Activated T-cell treated with anti-CD3 and anti-CD28 coated beads for 48 hours (primary cell): ENCODE results near the gene TBX2.

ENCODE experiments used
- DNase-seq: peaks from one replicate; pipeline ENCODE4 v3.0.0-alpha.2; 2020; ENCODE audit warnings: low read depth

The TBX2 gene

DNA sequence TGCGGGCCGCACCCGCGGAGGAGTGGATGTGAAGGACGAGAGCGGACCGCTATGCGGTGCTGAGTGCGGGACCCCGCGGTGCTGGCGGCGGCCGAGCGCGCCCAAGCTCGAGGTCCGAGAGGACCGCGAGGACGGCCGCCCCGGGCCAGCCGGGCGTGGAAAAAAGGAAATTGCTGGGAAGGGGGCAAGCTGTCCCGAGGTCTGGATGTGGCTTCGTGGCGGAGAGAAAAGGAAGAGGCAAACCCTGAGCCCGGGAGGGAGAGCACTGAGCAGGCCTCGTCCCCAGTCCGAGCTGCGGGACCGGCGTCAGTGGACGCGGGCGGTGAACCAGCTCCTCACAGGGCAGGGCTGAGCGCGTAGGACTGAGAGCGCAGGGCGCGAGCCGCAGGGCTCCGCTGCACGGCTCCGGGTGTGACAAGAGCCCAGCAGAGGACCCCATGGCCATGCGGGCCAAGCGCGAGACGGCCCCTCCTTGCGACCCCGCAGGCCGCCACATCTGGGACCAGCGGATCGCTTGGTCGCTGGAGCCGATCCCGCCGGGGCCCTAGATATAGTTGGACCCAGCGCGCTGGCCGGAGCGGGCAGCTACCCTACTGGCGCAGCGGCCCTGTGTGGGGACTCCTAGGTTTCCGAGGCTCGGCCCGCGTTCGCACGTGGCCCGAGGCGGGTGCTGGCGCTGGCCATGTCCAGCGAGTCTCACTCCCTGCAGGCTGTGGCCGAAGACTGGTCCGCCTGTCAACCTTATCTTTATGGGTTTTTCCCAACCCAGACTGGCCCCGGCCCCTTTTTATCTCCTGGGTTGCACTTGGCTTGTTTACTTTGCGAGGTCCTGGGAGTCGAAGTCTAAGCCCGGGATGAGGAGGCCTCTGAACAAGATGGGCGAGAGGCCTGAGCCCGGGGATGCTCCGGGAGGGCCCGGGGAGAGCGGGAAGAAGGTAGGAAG lies 55.0 kb downstream of the TBX2 start:
- no peak for DNase-seq

DNA sequence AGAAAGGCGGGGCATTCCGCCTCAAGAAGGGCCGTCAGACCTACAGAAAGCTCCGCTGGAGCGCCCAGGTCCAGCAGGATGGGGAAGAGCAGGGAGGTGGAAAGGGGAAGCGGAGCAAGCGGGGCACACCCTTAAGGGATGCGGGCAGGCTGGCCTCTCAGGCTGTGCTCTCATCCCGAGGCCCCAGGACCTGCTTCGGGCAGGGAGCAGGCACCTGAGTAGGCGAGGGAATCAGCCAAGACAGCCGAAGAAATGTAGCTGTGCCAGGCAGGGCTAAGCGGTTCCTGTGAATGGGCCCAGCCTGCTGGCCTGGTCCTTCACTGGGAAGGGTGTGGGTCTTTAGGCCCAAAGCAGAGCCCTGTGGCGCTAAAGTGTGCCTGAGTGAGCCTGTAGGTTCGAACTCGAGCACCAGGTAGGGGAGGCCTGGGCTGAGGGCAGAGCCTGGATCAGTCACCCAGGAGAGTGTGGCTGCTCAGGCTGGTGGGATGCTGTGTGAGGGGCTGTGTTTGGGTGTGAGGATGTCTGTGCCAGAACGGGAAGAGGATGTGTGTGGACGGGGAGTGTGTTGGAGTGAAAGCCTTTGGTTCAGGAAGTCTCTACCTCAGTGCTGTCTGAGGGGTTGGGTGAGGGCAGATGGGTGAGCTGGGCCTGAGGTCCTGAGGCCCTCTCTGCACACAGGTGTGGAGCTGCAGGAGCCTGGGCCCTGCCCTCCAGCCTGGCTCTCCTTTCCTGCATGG lies 55.8 kb downstream of the TBX2 start:
- no peak for DNase-seq

DNA sequence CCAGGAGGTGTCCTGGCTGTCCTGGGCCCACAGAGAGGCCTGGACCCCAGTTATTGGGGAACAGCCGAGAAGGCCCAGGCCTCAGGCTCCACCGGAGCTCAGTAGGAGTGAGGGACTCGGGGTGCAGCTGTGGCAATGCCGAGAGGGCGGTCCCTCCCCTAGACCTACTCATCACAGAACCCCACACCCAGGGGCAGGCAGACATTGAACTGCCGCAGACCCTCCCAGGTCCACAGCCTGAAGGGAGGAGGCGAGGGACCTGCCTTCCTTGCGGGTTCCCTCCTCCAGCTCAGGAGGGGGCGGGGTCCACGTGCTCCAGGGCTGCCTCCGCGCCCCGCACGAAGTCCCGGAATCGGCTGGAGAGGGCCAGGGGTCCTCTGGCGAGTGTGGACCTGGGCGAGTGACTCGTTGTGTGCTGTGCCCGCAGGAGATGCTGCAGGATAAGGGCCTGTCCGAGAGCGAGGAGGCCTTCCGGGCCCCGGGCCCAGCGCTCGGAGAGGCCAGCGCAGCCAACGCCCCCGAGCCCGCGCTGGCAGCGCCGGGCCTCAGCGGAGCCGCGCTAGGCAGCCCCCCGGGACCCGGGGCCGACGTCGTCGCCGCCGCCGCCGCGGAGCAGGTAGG lies 56.5 kb downstream of the TBX2 start:
- DNase-seq: no peak

DNA sequence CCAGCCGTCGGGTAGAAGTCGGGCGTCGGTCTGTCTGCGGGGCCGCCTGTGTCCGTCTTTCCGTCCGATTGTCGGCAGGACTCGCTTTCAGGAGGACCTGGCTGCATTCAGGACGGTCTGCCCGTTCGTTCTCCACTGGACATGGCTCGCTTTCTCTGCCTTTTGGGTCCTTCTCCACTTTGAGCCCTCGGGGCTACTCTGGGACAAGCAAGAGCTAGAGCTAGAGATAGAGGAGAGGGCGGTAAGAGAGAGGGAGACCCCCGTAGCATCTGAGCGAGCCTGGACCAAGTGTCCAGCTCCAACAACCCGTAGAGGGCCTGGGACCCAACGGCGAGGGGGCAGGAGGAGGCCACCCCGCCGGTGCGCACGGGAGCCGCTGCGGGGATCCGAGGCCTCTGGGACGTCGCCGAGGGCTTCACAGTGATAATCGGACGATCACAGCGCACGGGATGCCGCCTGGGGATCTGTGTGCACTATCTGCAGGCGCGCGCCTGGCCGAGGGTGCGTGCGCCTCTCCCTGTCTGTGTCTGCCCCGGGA lies 57.1 kb downstream of the TBX2 start:
- DNase-seq: no peak

DNA sequence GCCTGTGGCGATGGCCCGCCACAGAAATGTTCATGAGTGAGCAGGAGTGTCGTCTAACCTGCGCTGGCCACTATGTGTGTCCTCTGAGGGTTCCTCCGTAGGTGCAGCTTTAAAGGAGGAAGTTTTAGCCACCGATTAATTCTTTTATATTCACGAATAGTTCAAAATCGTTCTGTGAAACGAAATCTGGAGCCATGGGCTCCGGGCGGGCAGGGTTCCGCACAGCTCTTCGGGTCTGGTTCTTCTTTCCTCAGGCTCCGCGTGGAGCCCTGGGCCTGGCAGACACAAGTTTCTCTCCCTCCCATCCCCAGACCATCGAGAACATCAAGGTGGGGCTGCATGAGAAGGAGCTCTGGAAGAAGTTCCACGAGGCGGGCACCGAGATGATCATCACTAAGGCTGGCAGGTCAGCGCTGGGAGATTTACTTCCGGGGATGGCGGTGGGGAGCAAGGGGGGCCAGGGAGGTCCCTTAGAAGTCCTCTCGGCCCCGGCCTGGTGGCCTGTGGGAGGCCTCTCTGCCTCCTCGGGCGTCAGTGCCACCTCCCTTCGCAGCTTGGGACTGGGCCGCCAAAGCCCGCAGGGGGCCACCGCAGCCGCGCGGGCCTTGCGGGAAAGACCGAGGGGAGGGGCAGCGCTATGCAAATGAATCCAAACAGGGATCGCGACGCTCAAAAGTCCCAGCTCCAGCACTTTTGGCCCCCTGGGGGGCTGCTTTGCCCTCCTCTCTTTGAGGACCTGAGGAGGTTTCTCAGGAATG lies 57.8 kb downstream of the TBX2 start:
- DNase-seq: no peak

DNA sequence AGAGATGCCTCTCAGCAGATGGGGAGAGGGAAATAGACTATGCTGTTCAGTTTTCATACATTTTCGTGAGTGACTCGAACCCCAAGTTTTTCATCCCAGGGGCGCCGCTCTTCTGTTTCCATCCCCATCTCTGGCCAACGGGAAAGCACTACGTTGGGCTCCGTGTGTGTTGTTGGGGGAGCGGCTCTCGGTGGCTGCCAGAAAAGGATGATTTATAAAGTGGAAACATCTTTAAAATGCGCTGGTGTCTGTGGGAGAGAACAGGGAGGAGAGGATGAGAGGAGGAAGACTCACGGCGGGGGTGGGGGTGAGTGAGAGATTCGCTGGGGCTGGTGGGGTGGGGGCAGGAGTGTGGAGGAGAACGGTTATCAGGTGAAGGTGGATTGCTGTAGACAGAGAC lies 58.4 kb downstream of the TBX2 start:
- no peak for DNase-seq

DNA sequence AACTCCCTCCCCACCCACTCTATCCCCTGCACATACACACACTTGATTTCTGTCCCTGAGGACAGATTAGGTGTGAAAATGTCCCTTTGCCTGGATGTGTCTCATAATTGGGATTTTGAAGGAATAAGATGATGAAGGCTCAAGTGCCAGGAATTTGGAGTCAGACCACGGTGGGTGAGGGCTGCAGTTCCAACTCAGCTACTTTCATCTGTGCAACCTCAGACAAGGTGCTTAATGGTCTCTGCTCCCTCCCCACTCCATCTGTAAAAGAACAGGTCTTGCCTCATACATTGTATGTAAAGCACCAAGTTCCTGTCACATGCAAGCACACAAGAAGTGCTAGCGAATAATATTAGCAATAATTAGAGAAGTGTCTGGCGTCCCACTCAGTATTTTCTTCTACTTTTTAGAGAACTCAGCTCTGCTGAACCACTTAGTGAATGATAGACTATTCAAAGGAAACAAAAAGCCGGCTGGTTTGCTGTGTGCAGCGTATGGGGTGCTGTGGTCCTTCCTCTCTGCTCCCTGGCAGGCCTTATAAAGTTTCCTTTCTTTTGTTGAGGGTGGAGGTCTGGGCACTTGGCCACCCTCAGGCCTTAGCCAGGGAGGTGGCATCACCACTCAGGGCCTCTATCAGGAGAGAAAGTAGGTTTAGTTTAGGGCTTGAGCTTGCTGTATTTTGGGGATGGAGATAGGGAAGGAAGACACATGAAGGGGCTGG lies 58.9 kb downstream of the TBX2 start:
- no peak for DNase-seq
